ENCODE data around the gene ANO3.

DNA sequence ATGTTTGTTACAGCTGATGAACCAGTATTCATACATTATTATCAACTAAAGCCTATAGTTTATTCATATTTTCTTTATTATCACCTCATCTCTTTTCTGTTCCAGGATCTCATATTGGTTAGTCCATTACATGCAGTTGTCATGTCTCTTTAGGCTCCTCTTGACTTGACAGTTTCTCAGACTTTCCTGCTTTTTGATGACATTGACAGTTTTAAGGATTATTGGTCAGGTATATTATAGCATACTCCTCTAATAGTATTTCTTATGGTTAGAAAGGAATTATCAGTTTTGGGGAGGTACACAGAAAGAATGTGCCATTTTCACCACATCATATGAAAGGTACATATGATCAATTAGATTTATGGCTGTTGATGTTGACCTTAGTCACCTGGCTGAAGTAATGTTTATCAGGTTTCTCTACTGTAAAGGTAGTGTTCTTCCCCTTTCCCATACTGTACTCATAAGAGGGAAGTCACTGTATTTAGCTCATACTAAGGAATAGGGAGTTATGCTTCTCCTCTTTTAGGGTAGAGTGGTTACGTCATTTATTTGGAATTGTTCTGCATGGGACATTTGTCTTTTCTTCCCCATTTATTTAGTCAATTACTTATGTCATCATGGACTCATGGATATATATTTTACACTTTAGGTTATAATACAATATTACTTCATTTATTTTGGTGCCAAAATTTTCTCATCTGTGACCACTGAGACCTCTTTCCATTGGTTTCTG lies 9.4 kb upstream of the ANO3 start:
- TF ChIP-seq FOXA1 (IDR thresholded peaks at IDR 0.05): no peak
- no peak for TF ChIP-seq EGR1 (IDR thresholded peaks at IDR 0.05; ENCODE audit: low read depth in 2 of 2)
- TF ChIP-seq ATF3 (IDR thresholded peaks at IDR 0.05): no peak
- TF ChIP-seq RAD21 (IDR thresholded peaks at IDR 0.05): no peak
- TF ChIP-seq CTCF (IDR thresholded peaks at IDR 0.05; ENCODE audit: low read depth, low read length, missing input control): no peak
- TF ChIP-seq REST (IDR thresholded peaks at IDR 0.05): no peak
- no peak for TF ChIP-seq MAX (IDR thresholded peaks at IDR 0.05)
- no peak for TF ChIP-seq TAF1 (conservative IDR thresholded peaks at IDR 0.05)
- no peak for TF ChIP-seq JUND (IDR thresholded peaks at IDR 0.05)
- TF ChIP-seq YY1 (IDR thresholded peaks at IDR 0.05): no peak
